Activated CD8-positive, alpha-beta T cell treated with anti-CD3 and anti-CD28 coated beads for 36 hours (primary cell): ENCODE results near the gene DYSF. TPM values are rescaled to one million over a fixed set of nuclear protein-coding genes. Genes with fewer than 3 reads are reported as not detected.

Source experiments
- ATAC-seq: fragments of 200-7000 bp; cut with Tn5 transposase; one replicate; pipeline ENCODE4 v1.10.0; 2021; ENCODE audit warnings: mild to moderate bottlenecking, moderate library complexity
- CTCF ChIA-PET: fragments of 350-600 bp; sonication (Branson Sonifier 250); formaldehyde crosslinking; loops from one replicate; lab custom pipeline; 2021; ENCODE audit warnings: antibody characterized with exemption; lab: Charles Lee
- POLR2A ChIA-PET: fragments of 350-600 bp; sonication (Branson Sonifier 250); formaldehyde crosslinking; loops from one replicate; lab custom pipeline; 2021; ENCODE audit warnings: antibody characterized with exemption; lab: Charles Lee
- DNase-seq: peaks from one replicate; pipeline ENCODE4 v3.0.0-alpha.2; 2020
- H3K27ac Mint-ChIP-seq: one replicate; pipeline ENCODE4 v1.8.0; 2021; ENCODE audit warnings: mild to moderate bottlenecking, mixed read lengths
- H3K27me3 Mint-ChIP-seq: one replicate; pipeline ENCODE4 v1.8.0; 2021; ENCODE audit warnings: mixed read lengths
- H3K36me3 Mint-ChIP-seq: one replicate; pipeline ENCODE4 v1.8.0; 2021; ENCODE audit warnings: low read depth, mixed read lengths
- H3K4me1 Mint-ChIP-seq: one replicate; pipeline ENCODE4 v1.8.0; 2021; ENCODE audit warnings: low read depth, mixed read lengths
- H3K4me3 Mint-ChIP-seq: one replicate; pipeline ENCODE4 v1.8.0; 2021; ENCODE audit warnings: mild to moderate bottlenecking, moderate library complexity, mixed read lengths
- H3K9me3 Mint-ChIP-seq: one replicate; pipeline ENCODE4 v1.8.0; 2021; ENCODE audit warnings: mixed read lengths
- CTCF ChIP-seq: fragments of 200-600 bp; IDR thresholded peaks from one replicate; pipeline ENCODE4 v1.8.0; 2022; ENCODE audit warnings: antibody characterized with exemption, mild to moderate bottlenecking
- intact Hi-C: fragments of 100-400 bp; cut with micrococcal nuclease; formaldehyde crosslinking; loops from one replicate; pipeline ENCODE4 v1.10.0; 2022
- total RNA-seq, 2 experiments: library from RNA; stranded (reverse); gene quantifications; one replicate each; pipeline ENCODE4 v1.2.3, GENCODE V29; 2021

DYSF gene
- total RNA-seq, 2 experiments from 2014 or later = 3.5 to 3.8 TPM

- Mint-ChIP-seq H3K27me3 (peaks cover 5% of the 10 kb centered on the region), H3K27ac (no peak overlapping the region), H3K4me1 (no peaks in the 10 kb centered on the region), H3K36me3 (no peaks in the 10 kb centered on the region), H3K4me3 (no peak overlapping the region), H3K9me3 (peaks cover 3% of the 10 kb centered on the region)
- DNase-seq = no peak
- TF ChIP-seq CTCF = no peak
- ChIA-PET POLR2A (no interaction called here), CTCF (no interaction called here)
- intact Hi-C loops = no loop called here
- no peak for ATAC-seq
Measured at GRCh38 chr2:71730785-71731383, 277.5 kb downstream of the DYSF start.

GRCh38 chr2:71734620-71735019, 281.3 kb downstream of the DYSF start:
- ATAC-seq (no peak), DNase-seq (no peak)
- no peaks in the 10 kb centered on the region for H3K4me1 Mint-ChIP-seq
- no peak overlapping the region for H3K27ac Mint-ChIP-seq
- intact Hi-C loops = no loop called here
- H3K27me3 Mint-ChIP-seq = peaks cover 5% of the 10 kb centered on the region
- H3K4me3 Mint-ChIP-seq = no peak overlapping the region
- H3K9me3 Mint-ChIP-seq = peaks cover 3% of the 10 kb centered on the region
- POLR2A ChIA-PET = no interaction called here
- no peak for TF ChIP-seq CTCF
- CTCF ChIA-PET = no interaction called here
- H3K36me3 Mint-ChIP-seq = no peaks in the 10 kb centered on the region

- CTCF ChIA-PET = no interaction called here
- no peak for DNase-seq
- POLR2A ChIA-PET = no interaction called here
- no peaks in the 10 kb centered on the region for H3K36me3 Mint-ChIP-seq
- TF ChIP-seq CTCF = no peak
- intact Hi-C loops = no loop called here
- H3K4me1 Mint-ChIP-seq = no peaks in the 10 kb centered on the region
- H3K27ac Mint-ChIP-seq = no peak overlapping the region
- H3K4me3 Mint-ChIP-seq = no peak overlapping the region
- peaks cover 3% of the 10 kb centered on the region for H3K9me3 Mint-ChIP-seq
- no peak for ATAC-seq
- H3K27me3 Mint-ChIP-seq = peaks cover 8% of the 10 kb centered on the region
Measured at GRCh38 chr2:71735676-71736075, 282.3 kb downstream of the DYSF start.

Other genes starting within 250 kb of the DYSF start
- 1 to 10 TPM; 3.1 to 3.4 TPM for gene PAIP2B, start 226.5 kb upstream of the DYSF start, total RNA-seq
- gene ZNF638, start 121.8 kb upstream of the DYSF start, total RNA-seq = 10 to 100 TPM; 81.1 to 86.0 TPM